Raji (cell line): Measurements from ENCODE around the gene OR51A7.
"Not testable (repeated sequence)": the region's sequence is repeated elsewhere in the genome, so short reads cannot be mapped to it uniquely, and the experiment has no call there.

Experiments
- POLR2A ChIP-seq: IDR thresholded peaks from 2 replicates; pipeline ENCODE4 v1.6.1; 2011; ENCODE audit warnings: low read depth, low read length, control low read depth; ENCODE audit not compliant: insufficient read depth

The OR51A7 gene

DNA sequence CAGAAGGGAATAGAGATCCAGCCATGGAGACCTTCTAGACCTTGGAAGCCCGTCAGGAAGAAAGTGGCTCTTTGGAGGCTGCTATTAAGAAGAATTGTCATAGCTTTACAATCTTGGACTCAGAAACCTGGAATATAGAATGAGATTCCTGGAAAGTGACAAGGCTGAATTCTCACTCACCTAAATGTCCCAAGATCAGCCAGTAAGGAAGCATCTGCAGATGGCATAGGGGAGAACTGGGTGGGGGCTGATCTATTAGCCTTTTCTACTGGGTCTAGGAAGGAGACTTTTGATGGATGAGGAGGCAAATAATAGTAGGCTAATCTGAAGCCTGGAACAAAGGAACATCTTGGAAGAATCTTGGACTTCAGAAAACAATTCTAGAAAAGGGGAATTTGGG lies 20.7 kb downstream of the OR51A7 start, which contains the start of gene OR51G1:
Gene OR51G1 (minus strand): TSS at position 101 of the 400 bp plus-strand sequence. CDS start 0 bp downstream, at position 101.
- no peak for TF ChIP-seq POLR2A

DNA sequence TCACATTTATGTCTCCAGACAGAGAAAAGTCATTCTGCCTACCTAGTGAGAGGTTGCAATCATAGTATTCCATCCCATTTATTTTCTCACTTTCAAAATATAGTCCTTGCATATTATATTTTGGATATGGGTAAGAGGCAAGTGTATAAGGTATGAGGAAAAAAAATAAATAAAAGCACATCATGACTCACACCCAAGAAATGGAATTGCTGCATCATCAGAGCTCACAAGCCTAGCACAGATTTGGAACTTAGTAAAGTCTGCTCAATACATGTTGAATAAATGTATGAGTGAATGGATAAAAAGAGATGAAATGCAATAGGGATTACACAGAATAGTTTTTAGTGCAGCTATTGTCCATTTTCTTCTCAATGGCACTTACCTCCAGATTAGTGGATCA lies 23.0 kb downstream of the OR51A7 start:
- TF ChIP-seq POLR2A = no peak

DNA sequence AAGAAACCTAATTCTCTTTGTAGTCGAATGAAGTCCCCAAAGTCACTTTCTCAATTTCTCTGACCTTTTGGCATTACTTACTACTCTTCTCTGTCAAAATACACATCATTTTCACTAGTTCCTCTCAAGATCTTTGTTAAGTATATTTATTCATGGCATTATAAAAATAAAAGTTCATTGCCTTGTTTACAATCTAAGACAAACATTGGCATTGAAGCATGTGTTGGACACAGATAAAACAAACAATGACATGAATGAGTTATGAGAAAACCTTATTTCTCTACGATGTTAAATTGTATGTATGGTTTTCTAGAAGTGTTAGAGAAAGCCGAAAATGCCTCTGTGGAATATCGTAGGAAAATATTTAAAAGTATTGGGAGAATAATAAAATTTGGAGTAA lies 29.2 kb downstream of the OR51A7 start:
- no peak for TF ChIP-seq POLR2A

DNA sequence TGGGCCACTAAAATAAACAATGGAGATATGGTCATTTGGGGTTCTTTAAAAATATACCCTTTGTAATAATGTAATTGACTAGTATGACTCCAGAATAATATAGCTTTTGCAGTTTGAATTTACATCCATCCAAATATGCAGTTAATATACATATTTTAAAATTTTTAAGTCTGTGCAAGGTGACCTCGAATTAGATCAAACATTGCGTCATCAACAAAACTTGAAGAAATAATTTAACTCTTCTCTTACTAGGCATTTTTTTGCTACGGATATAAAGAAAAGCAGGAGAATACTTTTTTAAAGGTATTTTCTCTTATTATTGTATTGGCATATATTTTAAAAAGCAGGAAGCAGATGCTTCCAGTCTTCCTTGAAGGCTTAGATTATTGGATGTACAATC lies 33.2 kb downstream of the OR51A7 start:
- no peak for TF ChIP-seq POLR2A

DNA sequence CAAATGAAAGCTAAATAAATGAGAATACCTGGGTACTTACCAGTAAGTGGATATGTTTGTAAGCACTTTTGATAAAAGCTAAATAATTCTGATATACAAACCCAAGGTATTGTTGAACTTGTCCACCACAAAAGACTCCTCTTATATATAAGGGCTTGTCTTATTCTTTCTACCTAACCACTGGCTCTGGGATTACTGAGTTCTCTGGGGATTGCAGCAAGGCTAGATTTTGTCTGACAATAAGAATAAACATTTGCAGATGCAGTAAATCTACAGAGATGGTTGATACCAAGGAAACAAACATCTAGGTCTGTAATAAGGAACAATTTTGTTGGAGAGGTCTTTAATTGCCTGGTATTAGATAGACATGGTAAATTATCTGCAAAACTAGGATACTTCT lies 43.9 kb downstream of the OR51A7 start, which contains the start of gene OR51A4:
Gene OR51A4 (minus strand): TSS at position 101 of the 400 bp plus-strand sequence. CDS start 505 bp downstream, outside the sequence.
- no peak for TF ChIP-seq POLR2A

DNA sequence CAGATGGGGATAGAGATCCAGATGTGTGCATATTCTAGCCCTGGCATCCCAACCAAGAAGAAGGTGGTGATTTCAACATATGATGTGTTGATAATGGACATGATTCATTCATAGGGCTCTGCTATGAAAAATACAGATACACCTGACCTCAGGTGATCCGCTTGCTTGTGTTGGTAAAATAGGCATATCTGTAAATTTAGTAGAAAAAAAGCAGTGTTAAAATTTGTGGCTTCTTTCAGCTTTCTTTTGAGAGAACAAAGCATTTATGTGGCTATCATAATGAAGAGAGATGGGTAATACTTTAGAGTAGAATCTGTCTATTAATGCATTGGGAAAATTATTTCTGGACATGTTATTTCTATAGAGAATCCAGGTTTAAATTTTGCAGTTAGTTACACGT lies 52.0 kb downstream of the OR51A7 start, which contains the start of gene OR51A2:
Gene OR51A2 (minus strand): TSS at position 101 of the 400 bp plus-strand sequence. CDS start 0 bp downstream, at position 101.
- TF ChIP-seq POLR2A = not testable (repeated sequence)

DNA sequence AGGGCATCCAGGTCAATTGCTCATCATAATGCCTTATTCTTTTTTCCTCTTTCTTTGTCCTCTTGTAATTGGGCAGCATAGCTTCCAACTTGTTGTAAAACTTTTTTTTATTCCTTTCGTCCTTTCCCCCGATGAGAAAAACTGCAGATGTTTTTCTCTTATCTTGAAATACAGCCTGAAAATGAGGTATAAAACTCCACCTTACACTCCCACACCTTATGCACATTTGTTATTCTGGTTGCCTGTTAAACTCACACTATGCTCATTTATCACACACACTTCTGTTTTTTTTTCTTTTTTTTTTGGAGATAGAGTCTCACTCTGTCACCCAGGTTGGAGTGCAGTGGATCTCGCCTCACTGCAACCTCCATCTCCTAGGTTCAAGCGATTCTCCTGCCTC lies 53.8 kb downstream of the OR51A7 start:
- no peak for TF ChIP-seq POLR2A
